Duodenal mucosa (tissue), 2 donors: ENCODE measurements around the gene MAP1B.

Experiments used
- H3K27ac ChIP-seq: one replicate; pipeline ENCODE4 v1.7.0; 2013; ENCODE audit warnings: low read depth, low read length
- H3K27me3 ChIP-seq, 2 donors: one replicate each; pipeline ENCODE4 v1.7.0; 2013; ENCODE audit warnings: low read length in 2 of 2, control low read depth in 1 of 2; ENCODE audit not compliant: insufficient read depth in 2 of 2, control insufficient read depth in 1 of 2
- H3K36me3 ChIP-seq, 2 donors: one replicate each; pipeline ENCODE4 v1.7.0; 2013; ENCODE audit warnings: low read length in 2 of 2, control low read depth in 1 of 2; ENCODE audit not compliant: insufficient read depth in 2 of 2, control insufficient read depth in 1 of 2
- H3K4me1 ChIP-seq, 2 donors: one replicate each; pipeline ENCODE4 v1.7.0; 2013; ENCODE audit warnings: low read length in 2 of 2, control low read depth in 1 of 2; ENCODE audit not compliant: insufficient read depth in 2 of 2, control insufficient read depth in 1 of 2
- H3K4me3 ChIP-seq, 2 donors: one replicate each; pipeline ENCODE4 v1.7.0; 2013; ENCODE audit warnings: low read length in 2 of 2, low read depth in 1 of 2
- H3K9ac ChIP-seq, 2 donors: one replicate each; pipeline ENCODE4 v1.7.0; 2013; ENCODE audit warnings: low read length in 2 of 2, low read depth in 1 of 2
- H3K9me3 ChIP-seq, 2 donors: one replicate each; pipeline ENCODE4 v1.7.0; 2013; ENCODE audit warnings: low read length in 2 of 2, control low read depth in 1 of 2; ENCODE audit not compliant: control insufficient read depth in 1 of 2

The MAP1B gene

DNA sequence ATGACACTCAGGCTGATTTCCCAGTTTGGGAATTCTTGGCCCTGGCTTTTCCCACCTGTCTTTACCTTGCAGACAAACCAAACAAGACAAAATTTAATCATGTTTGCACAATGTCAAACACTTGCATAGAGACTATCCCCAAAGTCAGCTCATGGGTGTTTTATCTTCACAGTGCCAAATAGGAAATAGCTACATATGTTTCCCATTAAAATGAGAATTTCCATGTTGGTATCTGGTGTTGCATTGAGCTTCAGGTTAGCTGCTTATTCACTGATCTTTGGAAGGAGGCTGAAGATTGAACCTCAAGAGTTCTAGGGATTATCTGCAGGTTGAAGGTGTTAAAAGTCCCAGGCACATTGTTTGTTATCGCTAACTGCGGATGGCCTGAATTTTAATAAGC lies 19.5 kb downstream of the MAP1B start:
- H3K9me3 ChIP-seq: no peaks in the 10 kb centered on the region
- H3K4me1 ChIP-seq: no peaks in the 10 kb centered on the region
- H3K27me3 ChIP-seq: peaks cover 4 to 5% of the 10 kb centered on the region in 2 donors
- H3K36me3 ChIP-seq: no peaks in the 10 kb centered on the region
- no peak overlapping the region for H3K9ac ChIP-seq
- no peak overlapping the region for H3K27ac ChIP-seq
- no peak overlapping the region for H3K4me3 ChIP-seq

DNA sequence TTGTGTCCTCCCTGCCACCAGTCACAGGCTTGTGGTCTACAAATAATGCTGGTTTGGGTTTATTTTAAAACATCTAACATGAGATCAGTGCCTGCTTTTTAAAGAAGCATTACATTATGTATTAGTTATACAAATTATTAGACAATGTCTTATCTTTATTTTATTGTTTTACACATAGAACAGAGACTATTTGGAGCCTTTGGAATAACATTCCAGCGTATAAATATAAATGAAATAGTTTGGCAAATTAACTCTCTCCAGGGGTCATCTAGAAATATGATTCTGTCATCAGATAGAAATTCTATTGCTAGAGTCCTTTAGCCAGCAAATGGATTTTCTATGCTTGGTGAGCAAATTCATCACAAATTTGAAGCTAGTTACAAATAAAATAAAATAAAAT lies 22.4 kb downstream of the MAP1B start:
- H3K27me3 ChIP-seq: peaks cover 0 to 10% of the 10 kb centered on the region in 2 donors
- no peaks in the 10 kb centered on the region for H3K9me3 ChIP-seq
- H3K36me3 ChIP-seq: no peaks in the 10 kb centered on the region
- no peak overlapping the region for H3K27ac ChIP-seq
- no peaks in the 10 kb centered on the region for H3K4me1 ChIP-seq
- no peak overlapping the region for H3K4me3 ChIP-seq
- H3K9ac ChIP-seq: no peak overlapping the region

- H3K4me3 ChIP-seq: no peak overlapping the region
- H3K9me3 ChIP-seq: no peaks in the 10 kb centered on the region
- H3K36me3 ChIP-seq: no peaks in the 10 kb centered on the region
- H3K4me1 ChIP-seq: no peaks in the 10 kb centered on the region
- peaks cover 0 to 10% of the 10 kb centered on the region in 2 donors for H3K27me3 ChIP-seq
- H3K9ac ChIP-seq: no peak overlapping the region
- no peak overlapping the region for H3K27ac ChIP-seq
Measured at GRCh38 chr5:72130351-72130761, 23.1 kb downstream of the MAP1B start.

GRCh38 chr5:72133212-72133990 lies 26.1 kb downstream of the MAP1B start:
- no peaks in the 10 kb centered on the region for H3K36me3 ChIP-seq
- H3K9me3 ChIP-seq: no peaks in the 10 kb centered on the region
- H3K9ac ChIP-seq: no peak overlapping the region
- peaks cover 0 to 5% of the 10 kb centered on the region in 2 donors for H3K27me3 ChIP-seq
- H3K4me3 ChIP-seq: no peak overlapping the region
- H3K4me1 ChIP-seq: no peaks in the 10 kb centered on the region
- H3K27ac ChIP-seq: no peak overlapping the region

GRCh38 chr5:72134226-72134899 lies 27.1 kb downstream of the MAP1B start:
- Histone ChIP-seq H3K4me3 (no peak overlapping the region), H3K36me3 (no peaks in the 10 kb centered on the region), H3K4me1 (no peaks in the 10 kb centered on the region), H3K9ac (no peak overlapping the region), H3K9me3 (no peaks in the 10 kb centered on the region), H3K27me3 (peaks cover 0 to 5% of the 10 kb centered on the region in 2 donors), H3K27ac (no peak overlapping the region)

GRCh38 chr5:72137826-72138409 lies 30.6 kb downstream of the MAP1B start:
- Histone ChIP-seq H3K36me3 (no peaks in the 10 kb centered on the region), H3K4me1 (no peaks in the 10 kb centered on the region), H3K9me3 (no peaks in the 10 kb centered on the region), H3K9ac (no peak overlapping the region), H3K4me3 (no peak overlapping the region), H3K27ac (no peak overlapping the region), H3K27me3 (peaks cover 0 to 4% of the 10 kb centered on the region in 2 donors)

DNA sequence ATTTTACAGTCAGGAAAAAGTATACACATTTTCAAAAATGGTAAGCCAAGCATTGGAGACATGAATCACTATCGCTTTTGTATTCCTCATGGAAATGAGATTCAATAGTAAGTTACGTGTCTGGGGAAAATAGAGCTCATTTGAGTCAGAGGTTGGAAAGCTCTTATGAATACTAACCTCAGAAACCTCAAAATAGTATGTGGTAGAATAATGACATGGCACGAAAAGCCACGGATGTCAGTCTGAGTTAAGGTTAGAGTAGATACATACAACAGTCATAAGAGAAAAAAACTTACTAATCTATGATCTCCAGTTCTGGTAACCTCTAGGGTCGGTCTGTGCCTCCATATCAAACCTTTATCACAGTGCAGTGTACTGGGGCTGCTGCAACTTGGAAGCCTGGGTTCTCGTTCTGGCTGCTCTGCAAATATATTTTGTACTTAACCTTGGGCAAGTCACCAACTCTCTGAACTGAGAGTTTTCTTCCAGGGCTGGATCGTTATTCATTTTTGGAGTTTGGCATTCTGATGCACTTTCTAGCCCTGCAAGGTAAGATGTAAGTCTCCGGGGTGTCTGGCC lies 31.8 kb downstream of the MAP1B start:
- Histone ChIP-seq H3K27ac (no peak overlapping the region), H3K4me3 (no peak overlapping the region), H3K9me3 (no peaks in the 10 kb centered on the region), H3K27me3 (no peaks in the 10 kb centered on the region), H3K36me3 (no peaks in the 10 kb centered on the region), H3K9ac (no peak overlapping the region), H3K4me1 (no peaks in the 10 kb centered on the region)

DNA sequence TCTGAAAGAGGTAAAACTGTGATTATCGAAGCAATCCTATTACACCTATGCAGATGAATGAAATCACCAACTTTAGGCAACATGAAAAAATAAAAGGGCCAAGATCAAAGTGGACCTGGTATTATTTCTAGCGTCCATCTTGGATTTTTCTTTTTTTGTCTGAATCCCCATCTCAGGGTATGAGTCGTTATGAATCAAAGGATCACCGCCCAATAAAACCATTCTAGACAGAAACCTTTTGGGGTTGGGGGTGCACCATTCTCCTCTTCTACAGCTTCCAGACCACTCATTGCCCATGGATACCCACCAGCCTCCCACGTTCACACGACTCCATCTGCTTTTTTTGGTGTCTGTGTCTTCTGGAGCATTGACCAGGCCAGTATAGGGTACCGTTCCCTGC lies 33.4 kb downstream of the MAP1B start:
- Histone ChIP-seq H3K9me3 (no peaks in the 10 kb centered on the region), H3K4me3 (no peak overlapping the region), H3K9ac (no peak overlapping the region), H3K4me1 (no peaks in the 10 kb centered on the region), H3K36me3 (no peaks in the 10 kb centered on the region), H3K27ac (no peak overlapping the region), H3K27me3 (no peaks in the 10 kb centered on the region)

GRCh38 chr5:72141440-72142355 lies 34.4 kb downstream of the MAP1B start:
- no peak overlapping the region for H3K9ac ChIP-seq
- H3K4me3 ChIP-seq: no peak overlapping the region
- H3K4me1 ChIP-seq: no peaks in the 10 kb centered on the region
- no peak overlapping the region for H3K27ac ChIP-seq
- H3K27me3 ChIP-seq: no peaks in the 10 kb centered on the region
- H3K36me3 ChIP-seq: no peaks in the 10 kb centered on the region
- no peaks in the 10 kb centered on the region for H3K9me3 ChIP-seq
